H9 (cell line): Measurements from ENCODE around the gene PMEL. TPM values are rescaled to one million over a fixed set of nuclear protein-coding genes. Genes with fewer than 3 reads are reported as not detected.

ENCODE experiments used
- DNase-seq: peaks from one replicate; pipeline ENCODE4 v3.0.0-alpha.2; 2017
- H2AFZ ChIP-seq: one replicate; pipeline ENCODE4 v1.6.1; 2013; ENCODE audit warnings: mild to moderate bottlenecking, low read length, control low read depth, moderate library complexity
- H2AK5ac ChIP-seq: 2 replicates; pipeline ENCODE4 v1.6.1; 2013; ENCODE audit warnings: low read length, control low read depth, mixed read lengths; ENCODE audit not compliant: insufficient read length
- H2BK120ac ChIP-seq: one replicate; pipeline ENCODE4 v1.6.1; 2013; ENCODE audit warnings: low read depth, mild to moderate bottlenecking, low read length, control low read depth, inconsistent platforms; ENCODE audit not compliant: poor library complexity, severe bottlenecking
- H2BK12ac ChIP-seq: 2 replicates; pipeline ENCODE4 v1.6.1; 2013; ENCODE audit warnings: low read length, control low read depth, mixed read lengths, low read depth; ENCODE audit not compliant: insufficient read length
- H2BK15ac ChIP-seq: 2 replicates; pipeline ENCODE4 v1.6.1; 2013; ENCODE audit warnings: low read depth, low read length, control low read depth
- H2BK20ac ChIP-seq: one replicate; pipeline ENCODE4 v1.6.1; 2013; ENCODE audit warnings: low read depth, mild to moderate bottlenecking, low read length, control low read depth, inconsistent platforms; ENCODE audit not compliant: poor library complexity, severe bottlenecking
- H2BK5ac ChIP-seq: 2 replicates; pipeline ENCODE4 v1.6.1; 2013; ENCODE audit warnings: low read length, control low read depth, mixed read lengths; ENCODE audit not compliant: insufficient read length
- H3K14ac ChIP-seq: 2 replicates; pipeline ENCODE4 v1.6.1; 2013; ENCODE audit warnings: low read length, control low read depth; ENCODE audit not compliant: insufficient read depth
- H3K18ac ChIP-seq: 2 replicates; pipeline ENCODE4 v1.6.1; 2013; ENCODE audit warnings: low read depth, mild to moderate bottlenecking, mixed read lengths, low read length, control low read depth; ENCODE audit not compliant: insufficient read length
- H3K23ac ChIP-seq: 2 replicates; pipeline ENCODE4 v1.6.1; 2013; ENCODE audit warnings: low read length, control low read depth, mixed read lengths, low read depth; ENCODE audit not compliant: insufficient read length
- H3K23me2 ChIP-seq: 2 replicates; pipeline ENCODE4 v1.6.1; 2013; ENCODE audit warnings: low read depth, mild to moderate bottlenecking, mixed read lengths, low read length, control low read depth; ENCODE audit not compliant: insufficient read length, poor library complexity, severe bottlenecking
- H3K27ac ChIP-seq: 2 replicates; pipeline ENCODE4 v1.5.1; 2013; ENCODE audit warnings: low read length, control low read depth, mixed read lengths, low read depth; ENCODE audit not compliant: insufficient read length
- H3K27me3 ChIP-seq: 2 replicates; pipeline ENCODE4 v1.6.1; 2013; ENCODE audit warnings: low read length, control low read depth, inconsistent platforms; ENCODE audit not compliant: insufficient read depth
- H3K4ac ChIP-seq: 2 replicates; pipeline ENCODE4 v1.6.1; 2013; ENCODE audit warnings: low read depth, mild to moderate bottlenecking, control low read depth, inconsistent platforms, low read length, moderate library complexity
- H3K4me1 ChIP-seq: 2 replicates; pipeline ENCODE4 v1.6.1; 2013; ENCODE audit warnings: low read length, control low read depth, inconsistent platforms; ENCODE audit not compliant: insufficient read depth
- H3K4me2 ChIP-seq: 2 replicates; pipeline ENCODE4 v1.6.1; 2013; ENCODE audit warnings: low read length, control low read depth, mixed read lengths; ENCODE audit not compliant: insufficient read length, insufficient read depth
- H3K56ac ChIP-seq: 2 replicates; pipeline ENCODE4 v1.6.1; 2013; ENCODE audit warnings: low read depth, mild to moderate bottlenecking, mixed read lengths, low read length, control low read depth; ENCODE audit not compliant: insufficient read length
- H3K79me1 ChIP-seq: 2 replicates; pipeline ENCODE4 v1.6.1; 2013; ENCODE audit warnings: low read depth, mild to moderate bottlenecking, moderate library complexity, low read length, control low read depth, inconsistent platforms; ENCODE audit not compliant: insufficient read depth, poor library complexity, severe bottlenecking
- H3K79me2 ChIP-seq: 2 replicates; pipeline ENCODE4 v1.6.1; 2013; ENCODE audit warnings: low read length, control low read depth, inconsistent platforms; ENCODE audit not compliant: insufficient read depth
- H3K9ac ChIP-seq: 2 replicates; pipeline ENCODE4 v1.6.1; 2013; ENCODE audit warnings: low read length, control low read depth, mixed read lengths; ENCODE audit not compliant: insufficient read length; ENCODE audit errors: extremely low read depth
- H3K9me3 ChIP-seq: one replicate; pipeline ENCODE4 v1.6.1; 2013; ENCODE audit warnings: low read depth, low read length, inconsistent platforms; ENCODE audit not compliant: control insufficient read depth
- H3T11ph ChIP-seq: one replicate; pipeline ENCODE4 v1.6.1; 2013; ENCODE audit warnings: mild to moderate bottlenecking, low read length, control low read depth, inconsistent platforms
- H4K20me1 ChIP-seq: one replicate; pipeline ENCODE4 v1.6.1; 2013; ENCODE audit not compliant: control insufficient read depth, insufficient read length, insufficient read depth
- H4K5ac ChIP-seq: 2 replicates; pipeline ENCODE4 v1.6.1; 2013; ENCODE audit warnings: low read depth, mild to moderate bottlenecking, mixed read lengths, low read length, control low read depth; ENCODE audit not compliant: insufficient read length
- H4K8ac ChIP-seq: replicated peaks from 2 replicates; pipeline ENCODE4 v1.6.1; 2013; ENCODE audit warnings: low read length, control low read depth, mixed read lengths, low read depth; ENCODE audit not compliant: insufficient read length
- H4K91ac ChIP-seq: 2 replicates; pipeline ENCODE4 v1.6.1; 2013; ENCODE audit warnings: low read depth, mild to moderate bottlenecking, moderate library complexity, mixed read lengths, low read length, control low read depth; ENCODE audit not compliant: insufficient read length
- H3K27ac Mint-ChIP-seq, 3 experiments: 2 replicates in 2 of 3; 3 replicates in 1 of 3; pipeline ENCODE4 v1.8.0; 2020 to 2021; ENCODE audit warnings: mixed read lengths in 3 of 3, mild to moderate bottlenecking in 1 of 3, moderate library complexity in 1 of 3
- H3K27me3 Mint-ChIP-seq: 2 replicates; pipeline ENCODE4 v1.8.0; 2021; ENCODE audit warnings: low read depth, mild to moderate bottlenecking, moderate library complexity, mixed read lengths
- H3K36me3 Mint-ChIP-seq, 3 experiments: 2 replicates in 2 of 3; 3 replicates in 1 of 3; pipeline ENCODE4 v1.8.0; 2020 to 2021; ENCODE audit warnings: low read depth in 3 of 3, mixed read lengths in 3 of 3; ENCODE audit not compliant: insufficient read depth in 1 of 3
- H3K4me1 Mint-ChIP-seq, 2 experiments: 2 replicates each; pipeline ENCODE4 v1.8.0; 2020; ENCODE audit warnings: mixed read lengths in 2 of 2
- H3K4me3 Mint-ChIP-seq, 2 experiments: 2 replicates in 1 of 2; 3 replicates in 1 of 2; pipeline ENCODE4 v1.8.0; 2020 to 2021; ENCODE audit warnings: mild to moderate bottlenecking in 2 of 2, mixed read lengths in 2 of 2, moderate library complexity in 1 of 2
- H3K9me3 Mint-ChIP-seq, 2 experiments: 2 replicates in 1 of 2; 3 replicates in 1 of 2; pipeline ENCODE4 v1.8.0; 2020; ENCODE audit warnings: mild to moderate bottlenecking in 2 of 2, mixed read lengths in 2 of 2, moderate library complexity in 1 of 2
- WGBS: extraction: QIAGEN DNeasy Blood & Tissue Kit; methylation state at CpG from one replicate; pipeline ENCODE4 v1.1.7; 2013; ENCODE audit warnings: missing lambda C conversion rate, low lambda C conversion rate, mixed read lengths; ENCODE audit not compliant: insufficient read length; ENCODE audit errors: extremely low coverage; 5-methylcytosine and 5-hydroxymethylcytosine counted together
- total RNA-seq: library from RNA; stranded (reverse); gene quantifications from 2 replicates; pipeline ENCODE4 v1.2.1, GENCODE V29; 2021
- TF ChIP-seq, protein P1 (sequence below): fragments of 200-600 bp; sonication (generic); conservative IDR thresholded peaks from 3 replicates; pipeline ENCODE4 v1.8.0; 2021; ENCODE audit warnings: antibody characterized with exemption, mild to moderate bottlenecking

PMEL gene
- total RNA-seq, 1 experiment from 2014 or later = 72.6 TPM

DNA sequence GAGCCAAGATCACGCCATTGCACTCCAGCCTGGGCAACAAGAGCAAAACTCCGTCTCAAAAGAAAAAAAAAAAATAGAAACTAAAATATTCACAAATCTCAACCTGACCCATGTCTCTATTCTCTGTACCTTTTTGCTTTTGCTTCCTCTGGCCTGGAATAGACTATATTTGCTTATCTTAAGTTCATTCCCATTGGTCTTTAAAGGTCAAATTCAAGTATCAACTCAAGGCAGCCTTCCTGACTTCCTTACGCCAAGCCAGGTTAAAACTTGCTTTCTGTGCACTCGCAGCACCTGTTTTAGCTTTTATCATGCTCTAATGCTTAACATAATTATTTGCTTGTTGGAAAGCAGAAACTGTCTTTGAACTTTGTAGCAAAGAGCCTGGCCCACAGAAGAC, 52.9 kb downstream of the PMEL start:
- Histone ChIP-seq H2BK5ac (no peak overlapping the region), H3K79me2 (peaks cover 2% of the 10 kb centered on the region; the same call in 1 of the 2 replicates), H3K9ac (no peak overlapping the region), H3K4me2 (no peak overlapping the region), H4K5ac (no peak overlapping the region), H2AK5ac (no peak overlapping the region), H2BK20ac (no peak overlapping the region), H3K18ac (no peak overlapping the region), H4K8ac (no peak overlapping the region), H2BK120ac (no peak overlapping the region), H3K27ac (no peak overlapping the region), H3K9me3 (no peaks in the 10 kb centered on the region), H3K4ac (no peak overlapping the region), H3K79me1 (peaks cover 12% of the 10 kb centered on the region), H3K4me1 (no peaks in the 10 kb centered on the region), H3K23ac (no peak overlapping the region), H3K23me2 (no peaks in the 10 kb centered on the region), H3K56ac (no peak overlapping the region), H4K91ac (no peak overlapping the region), H3K14ac (no peak overlapping the region), H2AFZ (no peak overlapping the region), H4K20me1 (no peaks in the 10 kb centered on the region), H2BK15ac (no peak overlapping the region), H3K27me3 (no peaks in the 10 kb centered on the region), H2BK12ac (no peak overlapping the region), H3T11ph (no peak overlapping the region)
- DNase-seq = no peak
- no CpG with 5 or more reads among the region's 4 CpGs for WGBS
- H3K9me3 Mint-ChIP-seq = no peaks in the 10 kb centered on the region
- peaks cover 6 to 36% (median 25%) of the 10 kb centered on the region in 3 experiments; a peak in 6 of 7 replicates for H3K36me3 Mint-ChIP-seq
- no peak overlapping the region for H3K4me3 Mint-ChIP-seq
- no peaks in the 10 kb centered on the region for H3K27me3 Mint-ChIP-seq
- TF ChIP-seq, protein P1, sequence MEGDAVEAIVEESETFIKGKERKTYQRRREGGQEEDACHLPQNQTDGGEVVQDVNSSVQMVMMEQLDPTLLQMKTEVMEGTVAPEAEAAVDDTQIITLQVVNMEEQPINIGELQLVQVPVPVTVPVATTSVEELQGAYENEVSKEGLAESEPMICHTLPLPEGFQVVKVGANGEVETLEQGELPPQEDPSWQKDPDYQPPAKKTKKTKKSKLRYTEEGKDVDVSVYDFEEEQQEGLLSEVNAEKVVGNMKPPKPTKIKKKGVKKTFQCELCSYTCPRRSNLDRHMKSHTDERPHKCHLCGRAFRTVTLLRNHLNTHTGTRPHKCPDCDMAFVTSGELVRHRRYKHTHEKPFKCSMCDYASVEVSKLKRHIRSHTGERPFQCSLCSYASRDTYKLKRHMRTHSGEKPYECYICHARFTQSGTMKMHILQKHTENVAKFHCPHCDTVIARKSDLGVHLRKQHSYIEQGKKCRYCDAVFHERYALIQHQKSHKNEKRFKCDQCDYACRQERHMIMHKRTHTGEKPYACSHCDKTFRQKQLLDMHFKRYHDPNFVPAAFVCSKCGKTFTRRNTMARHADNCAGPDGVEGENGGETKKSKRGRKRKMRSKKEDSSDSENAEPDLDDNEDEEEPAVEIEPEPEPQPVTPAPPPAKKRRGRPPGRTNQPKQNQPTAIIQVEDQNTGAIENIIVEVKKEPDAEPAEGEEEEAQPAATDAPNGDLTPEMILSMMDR = no peak
- peak overlapping the region in 2 of 3 experiments; percentile 33 to 34; a peak in 1 of 7 replicates for H3K27ac Mint-ChIP-seq
- peaks cover 10% of the 10 kb centered on the region in 2 experiments for H3K4me1 Mint-ChIP-seq
